ENCODE data around the gene PLPPR4. TPM values are rescaled to one million over a fixed set of nuclear protein-coding genes. Genes with fewer than 3 reads are reported as not detected.

Gene PLPPR4
- total RNA-seq, 1 experiment from 2014 or later: 0.42 TPM

DNA sequence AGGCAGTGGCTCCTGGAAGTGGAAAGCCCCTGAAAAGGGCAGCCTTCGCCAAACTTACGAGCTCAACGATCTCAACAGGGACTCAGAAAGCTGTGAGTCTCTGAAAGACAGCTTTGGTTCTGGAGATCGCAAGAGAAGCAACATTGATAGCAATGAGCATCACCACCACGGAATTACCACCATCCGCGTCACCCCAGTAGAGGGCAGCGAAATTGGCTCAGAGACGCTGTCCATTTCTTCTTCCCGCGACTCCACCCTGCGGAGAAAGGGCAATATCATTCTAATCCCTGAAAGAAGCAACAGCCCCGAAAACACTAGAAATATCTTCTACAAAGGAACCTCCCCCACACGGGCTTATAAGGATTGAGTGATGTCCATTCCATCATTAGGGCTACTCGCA, 42.4 kb downstream of the PLPPR4 start:
- ChIA-PET RAD21 (ENCODE audit: low non-redundant PET in 1 of 2, low total read pairs in 2 of 2, uncharacterized antibody in 2 of 2, unreplicated experiment in 2 of 2) (no interaction called here), POLR2A (no interaction called here), CTCF (no interaction called here)
- Histone ChIP-seq H3K4me3 (replicated peaks in 1 of 2; ENCODE audit: low read depth in 1 of 2, low read length in 2 of 2) (no peak overlapping the region), H4K20me1 (ENCODE audit: insufficient read depth) (no peaks in the 10 kb centered on the region), H3K4me2 (ENCODE audit: low read length) (no peak overlapping the region), H3K27me3 (ENCODE audit: insufficient read depth, low read length) (no peaks in the 10 kb centered on the region), H2AFZ (ENCODE audit: low read depth, low read length, poor library complexity, severe bottlenecking) (no peak overlapping the region), H3K9ac (ENCODE audit: low read length) (no peak overlapping the region), H3K79me2 (ENCODE audit: insufficient read depth, low read length) (no peaks in the 10 kb centered on the region), H3K4me1 (ENCODE audit: control insufficient read depth in 1 of 2, insufficient read depth in 2 of 2, low read length in 2 of 2) (no peaks in the 10 kb centered on the region), H3K9me3 (ENCODE audit: control insufficient read depth in 1 of 2, insufficient read depth in 1 of 2, low read depth in 1 of 2, low read length in 2 of 2) (no peaks in the 10 kb centered on the region), H3K9me2 (ENCODE audit: insufficient read depth) (no peaks in the 10 kb centered on the region), H3K36me3 (ENCODE audit: control insufficient read depth in 1 of 2, insufficient read depth in 2 of 2, low read length in 2 of 2) (no peaks in the 10 kb centered on the region), H3K27ac (ENCODE audit: low read depth, low read length) (no peak overlapping the region)
- TF ChIP-seq, protein P1, sequence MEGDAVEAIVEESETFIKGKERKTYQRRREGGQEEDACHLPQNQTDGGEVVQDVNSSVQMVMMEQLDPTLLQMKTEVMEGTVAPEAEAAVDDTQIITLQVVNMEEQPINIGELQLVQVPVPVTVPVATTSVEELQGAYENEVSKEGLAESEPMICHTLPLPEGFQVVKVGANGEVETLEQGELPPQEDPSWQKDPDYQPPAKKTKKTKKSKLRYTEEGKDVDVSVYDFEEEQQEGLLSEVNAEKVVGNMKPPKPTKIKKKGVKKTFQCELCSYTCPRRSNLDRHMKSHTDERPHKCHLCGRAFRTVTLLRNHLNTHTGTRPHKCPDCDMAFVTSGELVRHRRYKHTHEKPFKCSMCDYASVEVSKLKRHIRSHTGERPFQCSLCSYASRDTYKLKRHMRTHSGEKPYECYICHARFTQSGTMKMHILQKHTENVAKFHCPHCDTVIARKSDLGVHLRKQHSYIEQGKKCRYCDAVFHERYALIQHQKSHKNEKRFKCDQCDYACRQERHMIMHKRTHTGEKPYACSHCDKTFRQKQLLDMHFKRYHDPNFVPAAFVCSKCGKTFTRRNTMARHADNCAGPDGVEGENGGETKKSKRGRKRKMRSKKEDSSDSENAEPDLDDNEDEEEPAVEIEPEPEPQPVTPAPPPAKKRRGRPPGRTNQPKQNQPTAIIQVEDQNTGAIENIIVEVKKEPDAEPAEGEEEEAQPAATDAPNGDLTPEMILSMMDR (IDR thresholded peaks at IDR 0.05 in 2 of 3, conservative IDR thresholded peaks at IDR 0.05 in 1 of 3; ENCODE audit: borderline replicate concordance in 1 of 3, insufficient read depth in 1 of 3, low read depth in 2 of 3, low read length in 2 of 3): peak in 1 of 3 experiments; percentile 11; a peak in 1 of 6 replicates
- TF ChIP-seq TCF7L2 (IDR thresholded peaks at IDR 0.05; ENCODE audit: borderline replicate concordance, extremely low read depth, insufficient read depth, insufficient read length): no peak
- no peak for DNase-seq (ENCODE audit: low read depth, low spot score)
- intact Hi-C loops (cut with micrococcal nuclease): no loop called here
- no TSS peak for BruUV-seq (replicated peaks)
- no peak for ATAC-seq

DNA sequence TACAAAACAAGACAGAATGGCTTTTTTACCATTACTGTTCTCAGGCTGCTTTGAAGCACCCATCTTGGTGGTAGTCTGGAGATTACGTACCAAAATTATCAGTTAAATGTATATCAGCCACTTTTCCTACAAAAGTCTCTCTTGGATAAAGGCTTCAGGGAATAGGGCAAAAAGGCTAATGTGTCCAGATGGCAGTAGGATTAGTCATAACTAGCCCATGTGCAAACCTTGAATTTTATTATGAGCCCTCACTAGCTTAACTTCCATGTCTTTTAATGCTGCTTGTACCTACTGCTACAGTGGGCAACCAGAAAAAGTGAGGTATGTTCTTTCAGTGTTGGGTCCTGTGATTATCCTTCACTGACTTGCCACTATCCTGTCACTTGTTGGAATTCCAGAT, 51.0 kb downstream of the PLPPR4 start:
- Histone ChIP-seq H3K4me1 (ENCODE audit: control insufficient read depth in 1 of 2, insufficient read depth in 2 of 2, low read length in 2 of 2) (no peaks in the 10 kb centered on the region), H3K4me2 (ENCODE audit: low read length) (no peak overlapping the region), H3K36me3 (ENCODE audit: control insufficient read depth in 1 of 2, insufficient read depth in 2 of 2, low read length in 2 of 2) (no peaks in the 10 kb centered on the region), H3K9me2 (ENCODE audit: insufficient read depth) (no peaks in the 10 kb centered on the region), H3K79me2 (ENCODE audit: insufficient read depth, low read length) (no peaks in the 10 kb centered on the region), H3K27ac (ENCODE audit: low read depth, low read length) (no peak overlapping the region), H2AFZ (ENCODE audit: low read depth, low read length, poor library complexity, severe bottlenecking) (no peak overlapping the region), H3K9me3 (ENCODE audit: control insufficient read depth in 1 of 2, insufficient read depth in 1 of 2, low read depth in 1 of 2, low read length in 2 of 2) (no peaks in the 10 kb centered on the region), H3K9ac (ENCODE audit: low read length) (no peak overlapping the region), H4K20me1 (ENCODE audit: insufficient read depth) (no peaks in the 10 kb centered on the region), H3K27me3 (ENCODE audit: insufficient read depth, low read length) (no peaks in the 10 kb centered on the region), H3K4me3 (replicated peaks in 1 of 2; ENCODE audit: low read depth in 1 of 2, low read length in 2 of 2) (no peak overlapping the region)
- BruUV-seq (replicated peaks): no TSS peak
- ChIA-PET CTCF (no interaction called here), POLR2A (no interaction called here), RAD21 (ENCODE audit: low non-redundant PET in 1 of 2, low total read pairs in 2 of 2, uncharacterized antibody in 2 of 2, unreplicated experiment in 2 of 2) (no interaction called here)
- DNase-seq (ENCODE audit: low read depth, low spot score): no peak
- no peak for ATAC-seq
- intact Hi-C loops (cut with micrococcal nuclease): no loop called here
- TF ChIP-seq REST (IDR thresholded peaks at IDR 0.05; ENCODE audit: low read depth) (no peak), ELF1 (IDR thresholded peaks at IDR 0.05; ENCODE audit: borderline replicate concordance, low read depth) (no peak), EGR1 (IDR thresholded peaks at IDR 0.05; ENCODE audit: low read depth) (no peak), EZH2phosphoT487 (IDR thresholded peaks at IDR 0.05; ENCODE audit: borderline replicate concordance) (no peak), MAX (IDR thresholded peaks at IDR 0.05) (no peak), RAD21 (IDR thresholded peaks at IDR 0.05; ENCODE audit: low read depth) (no peak), SP1 (IDR thresholded peaks at IDR 0.05; ENCODE audit: low read depth) (no peak), ZFX (IDR thresholded peaks at IDR 0.05) (no peak), POLR2AphosphoS5 (IDR thresholded peaks at IDR 0.05; ENCODE audit: low read depth, low read length) (no peak)
- TF ChIP-seq, protein P2, sequence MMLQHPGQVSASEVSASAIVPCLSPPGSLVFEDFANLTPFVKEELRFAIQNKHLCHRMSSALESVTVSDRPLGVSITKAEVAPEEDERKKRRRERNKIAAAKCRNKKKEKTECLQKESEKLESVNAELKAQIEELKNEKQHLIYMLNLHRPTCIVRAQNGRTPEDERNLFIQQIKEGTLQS (IDR thresholded peaks at IDR 0.05): no peak
- TF ChIP-seq, protein P3, sequence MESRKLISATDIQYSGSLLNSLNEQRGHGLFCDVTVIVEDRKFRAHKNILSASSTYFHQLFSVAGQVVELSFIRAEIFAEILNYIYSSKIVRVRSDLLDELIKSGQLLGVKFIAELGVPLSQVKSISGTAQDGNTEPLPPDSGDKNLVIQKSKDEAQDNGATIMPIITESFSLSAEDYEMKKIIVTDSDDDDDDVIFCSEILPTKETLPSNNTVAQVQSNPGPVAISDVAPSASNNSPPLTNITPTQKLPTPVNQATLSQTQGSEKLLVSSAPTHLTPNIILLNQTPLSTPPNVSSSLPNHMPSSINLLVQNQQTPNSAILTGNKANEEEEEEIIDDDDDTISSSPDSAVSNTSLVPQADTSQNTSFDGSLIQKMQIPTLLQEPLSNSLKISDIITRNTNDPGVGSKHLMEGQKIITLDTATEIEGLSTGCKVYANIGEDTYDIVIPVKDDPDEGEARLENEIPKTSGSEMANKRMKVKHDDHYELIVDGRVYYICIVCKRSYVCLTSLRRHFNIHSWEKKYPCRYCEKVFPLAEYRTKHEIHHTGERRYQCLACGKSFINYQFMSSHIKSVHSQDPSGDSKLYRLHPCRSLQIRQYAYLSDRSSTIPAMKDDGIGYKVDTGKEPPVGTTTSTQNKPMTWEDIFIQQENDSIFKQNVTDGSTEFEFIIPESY (IDR thresholded peaks at IDR 0.05; ENCODE audit: extremely low read depth, insufficient replicate concordance, low read length): no peak

Measured in HCT116 (cell line).